Measurements from ENCODE around the gene PIGH.

Gene PIGH

GRCh38 chr14:67599698-67600561 lies at the start of gene PIGH:
Gene PIGH, minus strand, starts transcription at chr14:67600268. Its CDS starts 65 bp downstream, at chr14:67600203.
- TF ChIP-seq CTCF (conservative IDR thresholded peaks at IDR 0.05; ENCODE audit: low read depth) = peak; percentile 65
- ChIA-PET CTCF (interaction anchor here (0.6 to 1.8 kb wide), 13 partner anchors 10 to 168 kb away, joined by 3 to 14 read pairs (median 3); partner anchors contain the start of genes RDH11 and RDH12), POLR2A (ENCODE audit: low non-redundant PET) (interaction anchor here (1.0 kb wide), 2 partner anchors 10 to 20 kb away, joined by 3 read pairs; partner anchors contain the start of gene ARG2)
- DNase-seq (ENCODE audit: low spot score) = peak; percentile 86
- H3K27ac ChIP-seq = peak within 1 kb of the TSS; percentile 79

GRCh38 chr14:67646131-67646530 lies 46.1 kb upstream of the PIGH start:
- DNase-seq (ENCODE audit: low spot score) = no peak
- no peak for TF ChIP-seq CTCF (conservative IDR thresholded peaks at IDR 0.05; ENCODE audit: low read depth)
- H3K27ac ChIP-seq = no peak overlapping the region
- CTCF ChIA-PET = no interaction called here
- POLR2A ChIA-PET (ENCODE audit: low non-redundant PET) = no interaction called here

- ChIA-PET POLR2A (ENCODE audit: low non-redundant PET) (no interaction called here), CTCF (no interaction called here)
- H3K27ac ChIP-seq = no peak overlapping the region
- no peak for TF ChIP-seq CTCF (conservative IDR thresholded peaks at IDR 0.05; ENCODE audit: low read depth)
- no peak for DNase-seq (ENCODE audit: low spot score)
Measured at GRCh38 chr14:67645414-67645813, 45.3 kb upstream of the PIGH start.

GRCh38 chr14:67644428-67644827 lies 44.4 kb upstream of the PIGH start:
- POLR2A ChIA-PET (ENCODE audit: low non-redundant PET) = no interaction called here
- no peak for DNase-seq (ENCODE audit: low spot score)
- no peak for TF ChIP-seq CTCF (conservative IDR thresholded peaks at IDR 0.05; ENCODE audit: low read depth)
- H3K27ac ChIP-seq = no peak overlapping the region
- CTCF ChIA-PET = no interaction called here

GRCh38 chr14:67643713-67644112 lies 43.6 kb upstream of the PIGH start:
- ChIA-PET POLR2A (ENCODE audit: low non-redundant PET) (no interaction called here), CTCF (no interaction called here)
- DNase-seq (ENCODE audit: low spot score) = no peak
- H3K27ac ChIP-seq = no peak overlapping the region
- no peak for TF ChIP-seq CTCF (conservative IDR thresholded peaks at IDR 0.05; ENCODE audit: low read depth)

GRCh38 chr14:67641902-67642749 lies 42.1 kb upstream of the PIGH start:
- TF ChIP-seq CTCF (conservative IDR thresholded peaks at IDR 0.05; ENCODE audit: low read depth) = no peak
- no peak for DNase-seq (ENCODE audit: low spot score)
- ChIA-PET POLR2A (ENCODE audit: low non-redundant PET) (no interaction called here), CTCF (no interaction called here)
- no peak overlapping the region for H3K27ac ChIP-seq

Measured in RWPE1 (cell line).